HG02970 (cell line): Measurements from ENCODE around the gene FCRLA.
"Not testable (repeated sequence)": the region's sequence is repeated elsewhere in the genome, so short reads cannot be mapped to it uniquely, and the experiment has no call there.

Experiments used
- ATAC-seq: cut with Tn5 transposase; IDR thresholded peaks from one replicate; pipeline ENCODE4 v1.9.1; 2021; ENCODE audit warnings: mild to moderate bottlenecking, moderate library complexity, moderate number of reproducible peaks; ENCODE audit not compliant: unreplicated experiment, low FRiP score

Gene FCRLA

GRCh38 chr1:161706482-161707347 lies at the start of gene FCRLA:
Gene FCRLA, plus strand, starts transcription at chr1:161707229. Its CDS starts 36 bp downstream, at chr1:161707265.
- ATAC-seq: no peak

- not testable (repeated sequence) for ATAC-seq
Observed at GRCh38 chr1:161658524-161658923, 48.5 kb upstream of the FCRLA start.

GRCh38 chr1:161661660-161662311 lies 45.2 kb upstream of the FCRLA start:
- not testable (repeated sequence) for ATAC-seq

GRCh38 chr1:161662684-161663339 lies 44.2 kb upstream of the FCRLA start, which contains the start of gene FCGR2B:
Gene FCGR2B, plus strand, starts transcription at chr1:161663143. Its CDS starts 99 bp downstream, at chr1:161663242.
- not testable (repeated sequence) for ATAC-seq

GRCh38 chr1:161663569-161663968 lies 43.5 kb upstream of the FCRLA start:
- not testable (repeated sequence) for ATAC-seq

- ATAC-seq: not testable (repeated sequence)
Observed at GRCh38 chr1:161664689-161665088, 42.3 kb upstream of the FCRLA start.

GRCh38 chr1:161671045-161672020 lies 35.7 kb upstream of the FCRLA start:
- not testable (repeated sequence) for ATAC-seq

- ATAC-seq: not testable (repeated sequence)
Observed at GRCh38 chr1:161673437-161673836, 33.6 kb upstream of the FCRLA start.

- ATAC-seq: not testable (repeated sequence)
Observed at GRCh38 chr1:161674447-161674846, 32.6 kb upstream of the FCRLA start.

GRCh38 chr1:161674908-161675307 lies 32.1 kb upstream of the FCRLA start:
- ATAC-seq: not testable (repeated sequence)

GRCh38 chr1:161676441-161676840 lies 30.6 kb upstream of the FCRLA start:
- ATAC-seq: no peak

- ATAC-seq: no peak
Observed at GRCh38 chr1:161676958-161677689, 29.9 kb upstream of the FCRLA start.

- no peak for ATAC-seq
Observed at GRCh38 chr1:161678500-161678899, 28.5 kb upstream of the FCRLA start.

GRCh38 chr1:161681879-161682278 lies 25.1 kb upstream of the FCRLA start:
- ATAC-seq: no peak

- ATAC-seq: no peak
Observed at GRCh38 chr1:161688946-161689345, 18.1 kb upstream of the FCRLA start.

- ATAC-seq: no peak
Observed at GRCh38 chr1:161691846-161692245, 15.2 kb upstream of the FCRLA start.

- ATAC-seq: not testable (repeated sequence)
Observed at GRCh38 chr1:161693020-161693712, 13.9 kb upstream of the FCRLA start.

- ATAC-seq: not testable (repeated sequence)
Observed at GRCh38 chr1:161698302-161698701, 8.7 kb upstream of the FCRLA start.
